ENCODE measurements around the gene TNPO3.

TNPO3 gene

GRCh38 chr7:129017264-129017663, 37.6 kb downstream of the TNPO3 start:
- Histone ChIP-seq H3K9ac (ENCODE audit: low read length) (no peak overlapping the region), H3K27ac (ENCODE audit: low read length) (no peak overlapping the region), H3K79me2 (ENCODE audit: low read length) (peaks cover 50% of the 10 kb centered on the region), H3K9me3 (ENCODE audit: insufficient read depth, low read length) (no peaks in the 10 kb centered on the region), H3K36me3 (replicated peaks; ENCODE audit: low read depth, low read length) (peaks cover 40% of the 10 kb centered on the region), H4K20me1 (ENCODE audit: insufficient read depth, low read length) (peaks cover 16% of the 10 kb centered on the region; the same call in 1 of the 2 replicates), H3K27me3 (ENCODE audit: low read depth, low read length) (no peaks in the 10 kb centered on the region), H3K4me2 (ENCODE audit: low read length) (no peak overlapping the region), H3K4me1 (ENCODE audit: low read length) (peaks cover 19% of the 10 kb centered on the region), H2AFZ (ENCODE audit: low read depth, low read length) (no peak overlapping the region), H3K4me3 (ENCODE audit: low read length) (no peak overlapping the region)
- no peak for TF ChIP-seq EZH2phosphoT487 (IDR thresholded peaks at IDR 0.05; ENCODE audit: low read depth)
- TF ChIP-seq, protein P1, sequence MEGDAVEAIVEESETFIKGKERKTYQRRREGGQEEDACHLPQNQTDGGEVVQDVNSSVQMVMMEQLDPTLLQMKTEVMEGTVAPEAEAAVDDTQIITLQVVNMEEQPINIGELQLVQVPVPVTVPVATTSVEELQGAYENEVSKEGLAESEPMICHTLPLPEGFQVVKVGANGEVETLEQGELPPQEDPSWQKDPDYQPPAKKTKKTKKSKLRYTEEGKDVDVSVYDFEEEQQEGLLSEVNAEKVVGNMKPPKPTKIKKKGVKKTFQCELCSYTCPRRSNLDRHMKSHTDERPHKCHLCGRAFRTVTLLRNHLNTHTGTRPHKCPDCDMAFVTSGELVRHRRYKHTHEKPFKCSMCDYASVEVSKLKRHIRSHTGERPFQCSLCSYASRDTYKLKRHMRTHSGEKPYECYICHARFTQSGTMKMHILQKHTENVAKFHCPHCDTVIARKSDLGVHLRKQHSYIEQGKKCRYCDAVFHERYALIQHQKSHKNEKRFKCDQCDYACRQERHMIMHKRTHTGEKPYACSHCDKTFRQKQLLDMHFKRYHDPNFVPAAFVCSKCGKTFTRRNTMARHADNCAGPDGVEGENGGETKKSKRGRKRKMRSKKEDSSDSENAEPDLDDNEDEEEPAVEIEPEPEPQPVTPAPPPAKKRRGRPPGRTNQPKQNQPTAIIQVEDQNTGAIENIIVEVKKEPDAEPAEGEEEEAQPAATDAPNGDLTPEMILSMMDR (IDR thresholded peaks at IDR 0.05; ENCODE audit: low read depth, low read length), result no peak

GRCh38 chr7:129014501-129015101, 40.3 kb downstream of the TNPO3 start:
- Histone ChIP-seq H3K27ac (ENCODE audit: low read length) (no peak overlapping the region), H2AFZ (ENCODE audit: low read depth, low read length) (no peak overlapping the region), H4K20me1 (ENCODE audit: insufficient read depth, low read length) (0 out of 2 replicates have a peak, but pooled peaks cover 6% of the 10 kb centered on the region), H3K4me3 (ENCODE audit: low read length) (no peak overlapping the region), H3K4me1 (ENCODE audit: low read length) (peaks cover 37% of the 10 kb centered on the region), H3K4me2 (ENCODE audit: low read length) (no peak overlapping the region), H3K27me3 (ENCODE audit: low read depth, low read length) (no peaks in the 10 kb centered on the region), H3K79me2 (ENCODE audit: low read length) (peaks cover 49% of the 10 kb centered on the region), H3K9ac (ENCODE audit: low read length) (no peak overlapping the region), H3K9me3 (ENCODE audit: insufficient read depth, low read length) (no peaks in the 10 kb centered on the region), H3K36me3 (replicated peaks; ENCODE audit: low read depth, low read length) (peaks cover 49% of the 10 kb centered on the region)
- TF ChIP-seq, protein P1 (IDR thresholded peaks at IDR 0.05; ENCODE audit: low read depth, low read length), result no peak
- no peak for TF ChIP-seq EZH2phosphoT487 (IDR thresholded peaks at IDR 0.05; ENCODE audit: low read depth)

GRCh38 chr7:129013048-129013724, 41.7 kb downstream of the TNPO3 start:
- H3K36me3 ChIP-seq (replicated peaks; ENCODE audit: low read depth, low read length), result peaks cover 49% of the 10 kb centered on the region
- H3K27ac ChIP-seq (ENCODE audit: low read length), result peak overlapping the region; percentile 76
- peaks cover 42% of the 10 kb centered on the region for H3K79me2 ChIP-seq (ENCODE audit: low read length)

DNA sequence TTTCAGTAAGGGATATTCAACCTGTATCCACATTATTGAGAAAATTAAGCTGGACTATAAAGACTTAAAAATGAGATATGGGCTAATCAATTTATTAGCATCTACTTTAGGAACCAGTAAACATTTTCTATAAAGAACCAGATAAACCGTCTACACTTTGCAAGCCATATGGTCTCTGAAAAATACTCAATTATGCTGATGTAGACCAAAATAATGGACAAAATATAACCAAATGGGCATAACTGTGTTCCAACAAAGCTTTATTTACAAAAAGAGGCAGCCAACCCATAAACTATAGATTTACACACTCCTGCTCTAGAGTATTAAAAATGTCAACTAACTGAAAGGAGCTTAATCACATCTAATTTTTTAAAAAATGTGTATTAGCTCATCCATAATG, 42.3 kb downstream of the TNPO3 start:
- H3K4me1 ChIP-seq (ENCODE audit: low read length), result peaks cover 57% of the 10 kb centered on the region
- H4K20me1 ChIP-seq (ENCODE audit: insufficient read depth, low read length), result 0 out of 2 replicates have a peak, but pooled peaks cover 3% of the 10 kb centered on the region
- no peak overlapping the region for H3K4me3 ChIP-seq (ENCODE audit: low read length)
- TF ChIP-seq, protein P1 (IDR thresholded peaks at IDR 0.05; ENCODE audit: low read depth, low read length), result no peak
- no peak for TF ChIP-seq EZH2phosphoT487 (IDR thresholded peaks at IDR 0.05; ENCODE audit: low read depth)
- no peaks in the 10 kb centered on the region for H3K9me3 ChIP-seq (ENCODE audit: insufficient read depth, low read length)
- peaks cover 47% of the 10 kb centered on the region for H3K36me3 ChIP-seq (replicated peaks; ENCODE audit: low read depth, low read length)
- H2AFZ ChIP-seq (ENCODE audit: low read depth, low read length), result no peak overlapping the region
- H3K27ac ChIP-seq (ENCODE audit: low read length), result no peak overlapping the region
- H3K4me2 ChIP-seq (ENCODE audit: low read length), result peak overlapping the region; percentile 66
- no peaks in the 10 kb centered on the region for H3K27me3 ChIP-seq (ENCODE audit: low read depth, low read length)
- no peak overlapping the region for H3K9ac ChIP-seq (ENCODE audit: low read length)
- peaks cover 47% of the 10 kb centered on the region for H3K79me2 ChIP-seq (ENCODE audit: low read length)

More at GRCh38 chr7:129013048-129013724, 41.7 kb downstream of the TNPO3 start:
- Histone ChIP-seq H3K4me1 (ENCODE audit: low read length) (peaks cover 51% of the 10 kb centered on the region), H4K20me1 (ENCODE audit: insufficient read depth, low read length) (0 out of 2 replicates have a peak, but pooled peaks cover 5% of the 10 kb centered on the region), H3K9me3 (ENCODE audit: insufficient read depth, low read length) (no peaks in the 10 kb centered on the region), H3K27me3 (ENCODE audit: low read depth, low read length) (no peaks in the 10 kb centered on the region), H3K4me3 (ENCODE audit: low read length) (peak overlapping the region; percentile 57), H2AFZ (ENCODE audit: low read depth, low read length) (no peak overlapping the region), H3K9ac (ENCODE audit: low read length) (peak overlapping the region; percentile 25; the same call in 1 of the 2 replicates), H3K4me2 (ENCODE audit: low read length) (peak overlapping the region; percentile 66)
- TF ChIP-seq, protein P1 (IDR thresholded peaks at IDR 0.05; ENCODE audit: low read depth, low read length), result no peak
- TF ChIP-seq EZH2phosphoT487 (IDR thresholded peaks at IDR 0.05; ENCODE audit: low read depth), result no peak

Measured in OCI-LY3 (cell line).